ENCODE results near the gene GRK1.

Gene GRK1

GRCh38 chr13:113650275-113650674 lies 16.7 kb upstream of the GRK1 start:
- DNase-seq (ENCODE audit: low read depth), result no peak

DNA sequence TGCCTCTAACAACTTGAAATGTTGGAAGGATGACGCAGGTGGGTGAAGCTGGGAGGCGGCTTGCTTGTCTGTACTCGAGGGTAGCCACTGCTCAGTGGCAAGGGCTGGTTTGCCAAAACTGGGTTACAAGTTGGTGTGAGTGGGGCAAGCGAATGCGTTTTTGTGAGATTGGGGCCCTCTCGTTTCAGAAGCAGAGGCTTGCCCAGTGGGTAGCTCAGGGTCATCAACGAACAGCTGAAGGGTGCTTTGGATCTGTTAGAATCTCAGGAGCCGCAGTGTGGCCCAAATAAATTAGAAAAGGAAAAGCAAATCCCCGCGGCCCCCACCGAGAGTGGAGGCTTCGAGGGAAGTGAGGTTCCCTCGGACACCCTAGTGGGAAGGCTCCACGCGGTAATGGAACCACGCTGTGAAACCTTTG lies 16.3 kb upstream of the GRK1 start:
- no peak for DNase-seq (ENCODE audit: low read depth)

- no peak for DNase-seq (ENCODE audit: low read depth)
Observed at GRCh38 chr13:113651511-113652403, 15.3 kb upstream of the GRK1 start.

DNA sequence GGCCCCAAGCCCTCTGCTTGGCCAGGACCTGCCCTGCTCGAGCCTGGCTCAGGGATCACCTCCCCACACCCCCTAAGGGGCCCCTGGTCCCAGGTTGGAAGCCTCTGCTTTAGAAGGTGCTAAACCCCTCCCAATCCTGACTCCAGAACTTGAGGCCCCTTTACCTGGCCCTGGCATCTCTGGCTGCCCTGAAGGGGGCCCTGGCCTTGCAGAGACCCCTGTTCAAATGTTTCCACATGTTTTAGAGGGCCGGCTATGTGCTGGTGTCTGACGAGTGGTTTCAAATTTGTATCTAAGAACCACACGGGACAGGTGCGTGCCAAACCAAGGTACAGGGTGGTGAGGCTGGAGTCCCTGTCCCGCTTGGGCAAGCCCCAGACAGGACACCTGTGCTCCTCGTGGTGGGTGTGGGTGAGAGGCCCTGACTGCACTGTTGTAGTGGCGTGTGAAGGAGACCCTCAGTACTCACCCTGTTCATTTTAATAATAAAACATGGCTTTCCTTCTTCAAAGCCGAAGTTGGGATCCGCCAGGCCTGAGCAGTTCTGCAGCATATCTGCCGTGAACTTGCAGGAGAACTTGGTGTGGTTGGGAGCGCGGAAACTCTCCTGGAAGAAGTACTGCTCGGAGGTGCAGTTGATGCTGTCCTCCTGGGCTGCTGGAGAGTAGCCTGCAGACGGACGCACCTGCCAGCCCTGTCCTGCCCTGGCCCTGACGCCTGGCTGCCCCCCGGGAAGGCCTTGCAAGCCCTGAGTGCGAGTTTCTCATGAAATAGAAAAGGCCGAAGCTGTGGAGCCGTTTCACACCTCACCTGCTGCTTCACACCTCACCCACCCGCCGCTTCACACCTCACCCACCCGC lies 14.4 kb upstream of the GRK1 start:
- no peak for DNase-seq (ENCODE audit: low read depth)

- no peak for DNase-seq (ENCODE audit: low read depth)
Observed at GRCh38 chr13:113653264-113654174, 13.5 kb upstream of the GRK1 start.

- DNase-seq (ENCODE audit: low read depth), result no peak
Observed at GRCh38 chr13:113654175-113654560, 12.9 kb upstream of the GRK1 start.

- no peak for DNase-seq (ENCODE audit: low read depth)
Observed at GRCh38 chr13:113654591-113655345, 12.3 kb upstream of the GRK1 start.

DNA sequence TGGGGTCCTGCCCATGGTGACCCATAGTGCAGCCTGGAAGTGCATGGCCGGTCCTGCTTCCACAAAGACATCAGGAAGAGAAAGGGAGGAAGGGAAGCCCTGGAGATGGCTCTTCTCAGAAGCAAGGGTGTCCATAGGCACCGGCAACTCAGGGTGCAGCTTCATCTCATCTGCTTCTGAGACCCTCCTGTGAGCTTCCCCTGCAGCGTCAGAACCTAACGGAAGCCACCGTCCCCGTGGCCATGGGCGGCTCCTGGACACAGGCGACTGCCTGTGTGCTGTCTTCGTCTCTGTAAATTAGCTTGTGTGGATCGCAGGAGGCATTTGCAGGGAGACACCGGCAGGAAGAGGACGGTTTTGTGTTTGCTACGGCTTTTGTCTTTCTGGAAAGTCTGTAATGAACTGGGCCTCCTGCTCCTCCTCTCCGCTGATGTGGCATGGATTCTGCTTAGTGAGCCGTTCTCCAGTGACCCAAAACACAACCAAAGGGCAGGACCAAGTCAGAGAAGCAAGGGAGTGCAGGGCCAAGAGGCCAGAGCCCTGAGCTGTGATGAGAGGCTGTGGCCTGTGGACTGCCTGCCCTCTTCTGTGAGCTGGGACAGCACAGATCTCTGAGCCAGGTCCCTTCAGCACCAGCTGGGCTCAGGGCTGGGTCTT lies 11.5 kb upstream of the GRK1 start:
- DNase-seq (ENCODE audit: low read depth), result no peak

DNA sequence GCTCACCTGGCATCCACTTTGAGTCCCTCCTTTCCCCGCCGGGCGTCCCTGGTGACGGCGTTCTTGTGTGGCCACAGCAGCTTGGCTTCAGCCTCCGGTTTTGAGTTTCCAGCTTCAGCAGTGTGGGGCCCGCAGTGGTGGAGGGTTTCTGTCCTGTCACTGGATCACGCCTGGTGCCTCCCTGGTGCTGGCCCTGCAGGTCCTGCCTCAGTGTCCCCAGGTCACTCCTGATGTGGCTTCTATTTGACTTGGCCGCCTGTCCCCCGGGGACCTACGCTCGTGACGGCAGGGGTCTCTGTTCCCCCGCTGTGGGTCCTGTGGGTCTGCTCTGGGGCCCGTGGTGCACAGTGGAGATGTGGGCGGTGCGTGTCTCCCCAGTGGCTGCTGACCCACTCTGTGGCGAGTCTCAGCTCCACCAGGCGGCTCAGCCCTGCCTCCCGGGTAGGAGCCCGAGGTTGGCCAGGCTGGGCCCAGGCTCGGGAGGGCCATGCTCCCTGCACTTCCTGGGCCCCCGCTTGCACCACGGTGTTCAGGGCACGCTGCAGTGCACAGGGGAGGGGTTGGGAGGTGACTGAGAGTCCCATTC lies 10.9 kb upstream of the GRK1 start:
- DNase-seq (ENCODE audit: low read depth), result no peak

DNA sequence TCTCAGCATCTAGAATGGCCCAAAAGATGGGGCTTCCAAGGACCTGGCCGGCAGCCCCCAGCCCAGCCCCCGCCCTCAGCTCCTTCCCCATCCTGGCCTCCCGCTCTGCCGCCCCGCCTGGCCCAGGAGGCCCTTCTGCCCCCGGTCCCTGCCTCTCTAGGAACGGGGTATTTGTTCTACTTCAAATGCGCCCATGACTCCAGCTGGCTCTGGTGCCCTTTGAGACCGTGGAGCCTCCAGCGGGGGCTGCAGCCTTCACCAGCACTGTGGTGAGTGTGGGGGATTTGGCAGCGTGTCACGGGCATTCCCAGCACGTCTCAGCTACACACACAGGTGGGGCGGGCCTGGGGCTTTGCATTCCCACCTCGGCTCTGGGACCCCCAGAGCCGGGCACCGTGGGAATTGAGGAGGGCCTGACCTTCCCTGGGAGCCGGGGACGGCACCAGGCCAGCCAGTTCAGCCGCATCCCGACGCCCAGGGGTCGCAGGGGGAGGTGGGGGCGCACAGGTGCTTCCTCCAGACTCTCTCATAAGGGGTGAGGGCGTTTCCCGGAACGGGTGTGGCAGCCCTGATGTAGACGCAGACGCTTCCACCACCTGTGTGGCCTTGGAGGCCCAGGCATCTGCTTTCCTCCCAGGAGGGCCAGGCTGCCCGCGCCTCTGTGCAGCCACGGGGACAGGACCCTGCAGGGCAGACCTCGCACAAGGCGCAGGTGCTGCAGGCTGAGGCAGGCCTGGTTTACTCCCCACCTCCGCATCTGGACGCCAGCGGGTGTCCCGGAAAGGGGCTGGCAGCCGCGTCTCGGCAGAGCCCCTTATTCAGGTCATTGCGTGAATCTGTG lies 10.0 kb upstream of the GRK1 start:
- DNase-seq (ENCODE audit: low read depth), result no peak

DNA sequence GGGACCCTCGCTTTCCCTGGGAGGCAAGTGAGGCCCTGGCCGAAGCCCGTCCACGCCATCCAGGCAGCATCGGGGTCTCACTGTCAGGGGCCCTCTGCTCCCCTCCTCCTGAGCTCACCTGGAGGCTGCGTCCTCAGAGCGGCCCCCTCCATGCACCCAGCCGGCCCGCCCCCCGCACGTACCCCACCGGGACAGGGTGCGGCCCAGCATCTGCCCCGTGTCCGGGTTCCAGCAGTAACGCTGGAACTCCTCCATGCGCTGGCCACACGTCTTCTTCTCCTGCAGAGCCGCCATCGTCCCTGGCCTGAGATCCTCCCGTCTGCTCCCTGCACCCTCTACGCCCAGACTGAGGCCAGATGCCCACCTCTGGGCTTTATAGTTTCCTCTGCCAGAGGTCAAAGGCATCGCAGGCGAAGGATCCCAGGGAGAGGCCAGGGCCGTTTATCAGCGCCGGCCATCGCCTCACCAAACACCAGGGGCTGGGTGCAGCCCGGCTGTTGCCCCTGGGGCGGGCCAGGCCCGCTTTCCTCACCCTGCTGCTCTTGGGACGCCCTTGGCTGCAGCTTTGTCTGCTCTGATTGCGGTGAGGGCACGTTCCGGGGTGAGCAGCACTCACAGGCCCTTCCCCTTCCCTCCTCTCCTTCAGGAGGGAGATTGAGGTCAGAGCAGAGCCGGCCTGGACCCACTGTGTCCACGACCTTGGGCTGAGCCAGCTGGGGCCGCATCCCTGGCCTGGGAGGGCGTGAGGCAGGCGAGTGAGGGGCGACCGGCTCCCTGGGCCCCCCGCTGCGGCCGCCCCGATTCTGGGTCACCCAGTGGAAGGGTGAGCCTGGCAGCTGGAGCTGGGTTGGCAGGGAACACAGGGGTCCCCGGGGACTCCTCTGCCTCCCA lies 8.9 kb upstream of the GRK1 start, which contains the start of gene ATP4B:
ATP4B (minus strand) TSS at position 348 of the 891 bp plus-strand sequence; CDS start at position 294, 54 bp downstream.
- DNase-seq (ENCODE audit: low read depth), result no peak

- DNase-seq (ENCODE audit: low read depth), result no peak
Observed at GRCh38 chr13:113658836-113659235, 8.2 kb upstream of the GRK1 start.

DNA sequence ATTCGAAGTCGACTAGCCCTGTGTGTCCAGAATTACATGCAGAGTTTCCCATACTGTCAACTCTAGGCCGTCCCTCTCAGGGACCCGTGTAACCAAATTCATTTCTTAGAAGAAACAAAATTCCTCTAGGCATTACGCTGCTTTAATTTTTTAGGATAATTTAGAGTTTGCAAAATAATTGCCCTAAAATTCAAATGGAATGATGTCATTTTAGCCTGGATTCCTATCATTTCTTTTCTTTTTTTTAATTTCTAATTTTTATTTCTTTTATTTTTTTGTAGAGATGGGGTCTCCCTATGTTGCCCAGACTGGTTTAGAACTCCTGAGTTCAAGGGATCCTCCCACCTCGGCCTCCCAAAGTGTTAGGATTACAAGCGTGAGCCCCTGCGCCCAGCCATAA lies 7.7 kb upstream of the GRK1 start:
- no peak for DNase-seq (ENCODE audit: low read depth)

DNA sequence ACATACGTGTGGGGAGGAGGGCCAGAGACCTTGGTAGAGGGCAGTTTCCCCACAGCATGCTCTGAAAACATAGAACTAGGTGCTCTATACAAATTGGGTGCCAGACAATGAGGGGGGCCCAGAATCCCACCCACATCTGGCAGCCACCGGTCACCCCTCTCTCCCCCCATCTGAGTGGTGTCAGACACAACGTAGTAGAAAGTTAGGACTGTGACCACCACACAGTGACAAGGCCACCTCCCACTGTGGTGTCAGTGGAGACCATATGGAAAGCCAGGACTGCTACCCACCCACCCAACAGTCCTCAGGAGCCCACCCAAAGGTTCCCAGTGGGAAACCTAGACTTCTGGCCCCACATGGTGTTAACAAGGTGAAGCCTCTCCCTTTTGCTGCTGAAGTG lies 7.0 kb upstream of the GRK1 start:
- no peak for DNase-seq (ENCODE audit: low read depth)

GRCh38 chr13:113661509-113661908 lies 5.5 kb upstream of the GRK1 start:
- DNase-seq (ENCODE audit: low read depth), result no peak

DNA sequence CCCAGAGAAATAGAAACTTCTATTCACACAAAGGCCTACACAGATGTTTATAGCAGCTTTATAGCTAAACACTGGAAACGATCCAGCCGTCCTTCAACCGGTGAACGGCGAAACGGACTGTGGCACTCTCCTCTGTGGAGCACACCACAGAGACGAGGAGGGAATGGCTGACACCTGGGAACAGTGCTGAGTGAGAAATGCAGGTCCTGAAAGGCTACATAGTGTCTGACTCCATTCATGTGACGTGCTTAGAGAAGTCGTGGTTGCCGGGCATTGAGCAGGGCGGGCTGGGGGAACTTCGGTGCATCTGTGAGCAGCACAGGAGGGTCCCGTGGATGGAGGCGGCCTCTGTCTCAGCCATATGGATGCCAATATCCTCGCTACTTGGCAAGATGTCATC lies 3.1 kb upstream of the GRK1 start:
- no peak for DNase-seq (ENCODE audit: low read depth)

GRCh38 chr13:113664751-113665596 lies 2.0 kb upstream of the GRK1 start:
- DNase-seq (ENCODE audit: low read depth), result no peak

Measured in stimulated activated CD8-positive, alpha-beta memory T cell treated with anti-CD3 and anti-CD28 coated beads, Interleukin-15, amount 100 ng/mL, for 24 hours (primary cell).